Hepatocyte (in vitro differentiated cells): ENCODE results near the gene PSMG4.

Experiments
- EZH2 ChIP-seq: fragments of 200-600 bp; sonication (generic); IDR thresholded peaks from 2 replicates; pipeline ENCODE4 v1.6.1; 2016; ENCODE audit warnings: antibody characterized with exemption, mild to moderate bottlenecking, borderline replicate concordance
- TF ChIP-seq, protein P1 (sequence below): fragments of 200-600 bp; sonication (generic); IDR thresholded peaks from 2 replicates; pipeline ENCODE4 v1.5.1; 2016; ENCODE audit warnings: antibody characterized with exemption, mild to moderate bottlenecking; ENCODE audit not compliant: poor library complexity

- no peak for TF ChIP-seq EZH2
- TF ChIP-seq, protein P1, sequence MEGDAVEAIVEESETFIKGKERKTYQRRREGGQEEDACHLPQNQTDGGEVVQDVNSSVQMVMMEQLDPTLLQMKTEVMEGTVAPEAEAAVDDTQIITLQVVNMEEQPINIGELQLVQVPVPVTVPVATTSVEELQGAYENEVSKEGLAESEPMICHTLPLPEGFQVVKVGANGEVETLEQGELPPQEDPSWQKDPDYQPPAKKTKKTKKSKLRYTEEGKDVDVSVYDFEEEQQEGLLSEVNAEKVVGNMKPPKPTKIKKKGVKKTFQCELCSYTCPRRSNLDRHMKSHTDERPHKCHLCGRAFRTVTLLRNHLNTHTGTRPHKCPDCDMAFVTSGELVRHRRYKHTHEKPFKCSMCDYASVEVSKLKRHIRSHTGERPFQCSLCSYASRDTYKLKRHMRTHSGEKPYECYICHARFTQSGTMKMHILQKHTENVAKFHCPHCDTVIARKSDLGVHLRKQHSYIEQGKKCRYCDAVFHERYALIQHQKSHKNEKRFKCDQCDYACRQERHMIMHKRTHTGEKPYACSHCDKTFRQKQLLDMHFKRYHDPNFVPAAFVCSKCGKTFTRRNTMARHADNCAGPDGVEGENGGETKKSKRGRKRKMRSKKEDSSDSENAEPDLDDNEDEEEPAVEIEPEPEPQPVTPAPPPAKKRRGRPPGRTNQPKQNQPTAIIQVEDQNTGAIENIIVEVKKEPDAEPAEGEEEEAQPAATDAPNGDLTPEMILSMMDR = no peak
Observed at GRCh38 chr6:3314176-3314575, 55.4 kb downstream of the PSMG4 start.
